Cardiac muscle cell (in vitro differentiated cells and primary cell): ENCODE data around the gene CYBA. TPM values are rescaled to one million over a fixed set of nuclear protein-coding genes. Genes with fewer than 3 reads are reported as not detected.
"Not testable (repeated sequence)": the region's sequence is repeated elsewhere in the genome, so short reads cannot be mapped to it uniquely, and the experiment has no call there.

Source experiments
- DNase-seq, 2 donors: peaks; one replicate each; pipeline versions ENCODE4 v3.0.0 to v3.0.0-alpha.2; 2010 to 2017; ENCODE audit warnings: low read depth in 1 of 2, low spot score in 1 of 2
- H3K27ac ChIP-seq: fragments of 200-600 bp; sonication (generic); 2 replicates; pipeline ENCODE4 v1.5.1; 2016
- H3K27me3 ChIP-seq: fragments of 200-600 bp; sonication (generic); 2 replicates; pipeline ENCODE4 v1.6.0; 2016; ENCODE audit warnings: control low read depth
- H3K36me3 ChIP-seq: fragments of 200-600 bp; sonication (generic); 2 replicates; pipeline ENCODE4 v1.5.1; 2016; ENCODE audit warnings: control low read depth
- H3K4me1 ChIP-seq: fragments of 200-600 bp; sonication (generic); 2 replicates; pipeline ENCODE4 v1.8.1; 2017; ENCODE audit warnings: low read depth, mild to moderate bottlenecking, mixed run types
- H3K4me3 ChIP-seq: fragments of 200-600 bp; sonication (generic); 2 replicates; pipeline ENCODE4 v1.5.1; 2016; ENCODE audit warnings: mild to moderate bottlenecking
- H3K9me3 ChIP-seq: fragments of 200-600 bp; sonication (generic); 2 replicates; pipeline ENCODE4 v1.5.1; 2017; ENCODE audit warnings: low read depth, mild to moderate bottlenecking, control low read depth
- polyA plus RNA-seq: library from polyadenylated mRNA; unstranded; fragments of >200 nt; fragmentation: Nextera tagmentation; extraction: Ambion mirVana; gene quantifications from 2 replicates; pipeline ENCODE4 v1.2.1, GENCODE V29; 2016
- total RNA-seq: library from RNA; depleted of rRNA; stranded (reverse); fragments of >200 nt; gene quantifications from 2 replicates; pipeline ENCODE4 v1.2.3, GENCODE V29; 2016
- TF ChIP-seq, protein P1 (sequence below): IDR thresholded peaks from 2 replicates; pipeline ENCODE4 v1.5.1; 2012; ENCODE audit warnings: low read depth, mild to moderate bottlenecking, low read length

Gene CYBA
- total and polyA plus RNA-seq, 2 experiments from 2014 or later, result 174 to 233 TPM

DNA sequence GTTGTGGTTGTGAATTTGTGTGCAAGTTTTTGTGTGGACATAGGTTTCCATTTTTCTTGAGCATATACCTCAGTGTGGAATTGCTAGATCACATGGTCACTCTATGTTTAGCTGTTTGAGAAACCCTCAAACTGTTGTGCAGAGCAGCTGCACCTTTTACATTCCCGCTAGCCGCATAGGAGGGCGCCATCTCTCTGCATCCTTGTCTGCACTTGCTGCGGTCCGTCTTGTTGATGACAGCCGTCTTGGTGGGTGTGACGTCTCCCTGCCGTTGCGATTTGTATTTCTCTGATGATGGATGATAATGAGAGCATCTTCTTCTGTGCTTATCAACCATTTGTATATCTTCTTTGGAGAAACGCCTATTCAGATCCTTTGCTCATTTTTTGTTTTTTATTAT lies 37.6 kb downstream of the CYBA start:
- Histone ChIP-seq H3K4me3 (no peak overlapping the region), H3K4me1 (peaks cover 1% of the 10 kb centered on the region), H3K36me3 (peaks cover 11% of the 10 kb centered on the region), H3K27me3 (no peaks in the 10 kb centered on the region), H3K9me3 (no peaks in the 10 kb centered on the region), H3K27ac (no peak overlapping the region)
- TF ChIP-seq, protein P1, sequence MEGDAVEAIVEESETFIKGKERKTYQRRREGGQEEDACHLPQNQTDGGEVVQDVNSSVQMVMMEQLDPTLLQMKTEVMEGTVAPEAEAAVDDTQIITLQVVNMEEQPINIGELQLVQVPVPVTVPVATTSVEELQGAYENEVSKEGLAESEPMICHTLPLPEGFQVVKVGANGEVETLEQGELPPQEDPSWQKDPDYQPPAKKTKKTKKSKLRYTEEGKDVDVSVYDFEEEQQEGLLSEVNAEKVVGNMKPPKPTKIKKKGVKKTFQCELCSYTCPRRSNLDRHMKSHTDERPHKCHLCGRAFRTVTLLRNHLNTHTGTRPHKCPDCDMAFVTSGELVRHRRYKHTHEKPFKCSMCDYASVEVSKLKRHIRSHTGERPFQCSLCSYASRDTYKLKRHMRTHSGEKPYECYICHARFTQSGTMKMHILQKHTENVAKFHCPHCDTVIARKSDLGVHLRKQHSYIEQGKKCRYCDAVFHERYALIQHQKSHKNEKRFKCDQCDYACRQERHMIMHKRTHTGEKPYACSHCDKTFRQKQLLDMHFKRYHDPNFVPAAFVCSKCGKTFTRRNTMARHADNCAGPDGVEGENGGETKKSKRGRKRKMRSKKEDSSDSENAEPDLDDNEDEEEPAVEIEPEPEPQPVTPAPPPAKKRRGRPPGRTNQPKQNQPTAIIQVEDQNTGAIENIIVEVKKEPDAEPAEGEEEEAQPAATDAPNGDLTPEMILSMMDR, result no peak
- no peak for DNase-seq

DNA sequence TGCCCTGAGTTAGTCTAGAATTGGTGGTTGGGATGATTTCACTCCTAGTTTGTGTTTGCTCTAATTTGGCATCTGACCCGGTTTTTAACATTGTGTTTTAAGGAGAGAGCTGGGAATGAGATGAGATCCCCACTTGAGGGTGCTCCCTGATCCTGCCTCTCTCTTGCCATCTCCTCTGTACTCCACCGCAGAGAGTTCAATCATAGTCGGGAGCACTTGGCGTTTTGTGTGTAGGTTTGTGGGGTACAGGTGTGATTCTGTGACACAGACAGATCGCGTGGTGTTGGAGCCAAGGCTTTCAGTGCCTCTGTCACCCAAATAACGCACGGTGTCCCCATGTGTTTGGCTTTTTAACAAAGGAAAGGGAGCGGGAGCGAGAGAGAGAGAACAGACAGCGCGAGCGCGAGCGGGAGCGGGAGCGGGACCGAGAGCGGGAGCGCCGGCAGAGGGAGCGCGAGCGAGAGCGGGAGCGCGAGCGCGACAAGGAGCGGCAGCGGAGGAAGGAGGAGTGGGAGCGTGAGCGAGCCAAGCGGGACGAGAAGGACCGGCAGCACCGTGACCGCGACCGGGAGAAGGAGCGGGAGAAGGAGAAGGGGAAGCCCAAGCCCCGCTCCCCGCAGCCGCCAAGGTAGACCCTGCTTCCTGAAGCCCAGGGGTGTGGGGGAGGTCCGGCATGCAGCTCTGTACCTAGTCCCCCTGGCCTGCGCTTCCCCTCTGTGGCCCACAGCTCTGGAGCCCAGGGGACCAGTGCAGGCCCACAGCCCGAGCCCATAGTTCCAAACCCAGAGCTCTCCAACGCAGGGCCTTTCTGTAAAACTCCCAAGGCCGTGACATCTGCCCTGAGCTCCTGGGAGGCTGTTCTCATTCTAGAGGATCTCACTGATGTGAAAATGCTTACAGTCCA lies 39.7 kb downstream of the CYBA start:
- peaks cover 12% of the 10 kb centered on the region for H3K36me3 ChIP-seq

DNA sequence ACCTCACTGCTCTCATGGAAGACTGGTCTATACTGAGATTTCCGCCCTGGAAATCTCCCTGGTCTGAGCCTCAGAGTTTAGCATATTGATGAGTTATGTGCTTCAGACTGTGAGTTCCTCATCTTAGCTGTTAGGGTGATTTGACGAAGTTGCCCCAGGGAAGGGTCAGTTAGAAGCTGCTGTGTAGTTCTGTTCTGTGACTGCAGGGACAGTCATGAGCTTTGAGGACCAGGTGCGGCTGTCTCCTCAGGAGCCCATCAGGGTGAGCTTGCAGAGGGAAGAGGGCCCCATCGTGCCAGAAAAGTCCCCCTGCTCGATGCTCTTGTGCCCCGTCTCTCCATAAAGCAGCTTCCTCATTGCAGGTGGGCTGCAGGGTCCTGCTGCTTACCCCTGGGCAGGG lies 40.8 kb downstream of the CYBA start:
- DNase-seq, result no peak
- peaks cover 15% of the 10 kb centered on the region for H3K36me3 ChIP-seq
- H3K27ac ChIP-seq, result no peak overlapping the region
- H3K27me3 ChIP-seq, result no peaks in the 10 kb centered on the region
- TF ChIP-seq, protein P1, result no peak
- no peak overlapping the region for H3K4me3 ChIP-seq
- H3K4me1 ChIP-seq, result no peaks in the 10 kb centered on the region
- H3K9me3 ChIP-seq, result no peaks in the 10 kb centered on the region

More for the DNA sequence above, 39.7 kb downstream of the CYBA start:
- H3K4me1 ChIP-seq, result no peaks in the 10 kb centered on the region
- H3K27me3 ChIP-seq, result no peaks in the 10 kb centered on the region
- TF ChIP-seq, protein P1, result no peak
- no peak overlapping the region for H3K4me3 ChIP-seq
- no peak overlapping the region for H3K27ac ChIP-seq
- peak in 1 of 2 donors; percentile 59 for DNase-seq
- no peaks in the 10 kb centered on the region for H3K9me3 ChIP-seq

DNA sequence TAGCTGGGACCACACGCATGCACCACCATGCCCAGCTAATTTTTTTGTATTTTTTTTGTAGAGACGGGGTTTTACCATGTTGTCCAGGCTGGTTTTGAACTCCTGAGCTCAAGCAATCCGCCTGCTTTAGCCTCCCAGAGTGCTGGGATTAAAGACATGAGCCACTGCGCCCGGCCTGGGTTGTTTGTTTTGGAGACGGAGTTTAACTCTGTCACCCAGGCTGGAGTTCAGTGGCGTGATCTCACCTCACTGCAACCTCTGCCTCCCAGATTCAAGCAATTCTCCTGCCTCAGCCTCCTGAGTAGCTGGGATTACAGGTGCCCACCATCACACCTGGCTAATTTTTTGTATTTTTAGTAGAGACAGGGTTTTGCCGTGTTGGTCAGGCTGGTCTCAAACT lies 41.4 kb downstream of the CYBA start:
- H3K36me3 ChIP-seq, result peaks cover 15% of the 10 kb centered on the region
- not testable (repeated sequence) for H3K4me1 ChIP-seq, H3K4me3 ChIP-seq, DNase-seq, H3K27ac ChIP-seq, H3K9me3 ChIP-seq, H3K27me3 ChIP-seq

DNA sequence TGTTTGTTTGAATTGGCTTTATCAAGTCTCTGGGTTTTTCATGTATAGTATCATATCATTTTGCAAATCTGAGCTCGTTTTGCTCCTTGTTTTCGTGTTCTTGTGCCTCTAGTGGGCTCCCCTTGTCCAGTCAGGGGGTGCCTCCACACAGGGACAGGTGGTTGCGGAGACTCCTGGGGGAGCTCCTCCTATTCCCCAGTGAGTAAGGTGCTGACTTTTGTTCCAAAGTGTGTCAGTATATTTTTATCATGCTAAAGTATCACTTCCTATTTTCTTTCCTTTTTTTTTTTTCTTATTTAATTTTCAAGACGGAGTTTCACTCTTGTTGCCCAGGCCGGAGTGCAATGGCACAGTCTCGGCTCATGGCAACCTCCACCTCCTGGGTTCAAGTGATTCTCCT lies 42.8 kb downstream of the CYBA start:
- H3K27ac ChIP-seq, result no peak overlapping the region
- DNase-seq, result no peak
- no peaks in the 10 kb centered on the region for H3K9me3 ChIP-seq
- peaks cover 15% of the 10 kb centered on the region for H3K36me3 ChIP-seq
- no peaks in the 10 kb centered on the region for H3K4me1 ChIP-seq
- TF ChIP-seq, protein P1, result no peak
- no peak overlapping the region for H3K4me3 ChIP-seq
- no peaks in the 10 kb centered on the region for H3K27me3 ChIP-seq

DNA sequence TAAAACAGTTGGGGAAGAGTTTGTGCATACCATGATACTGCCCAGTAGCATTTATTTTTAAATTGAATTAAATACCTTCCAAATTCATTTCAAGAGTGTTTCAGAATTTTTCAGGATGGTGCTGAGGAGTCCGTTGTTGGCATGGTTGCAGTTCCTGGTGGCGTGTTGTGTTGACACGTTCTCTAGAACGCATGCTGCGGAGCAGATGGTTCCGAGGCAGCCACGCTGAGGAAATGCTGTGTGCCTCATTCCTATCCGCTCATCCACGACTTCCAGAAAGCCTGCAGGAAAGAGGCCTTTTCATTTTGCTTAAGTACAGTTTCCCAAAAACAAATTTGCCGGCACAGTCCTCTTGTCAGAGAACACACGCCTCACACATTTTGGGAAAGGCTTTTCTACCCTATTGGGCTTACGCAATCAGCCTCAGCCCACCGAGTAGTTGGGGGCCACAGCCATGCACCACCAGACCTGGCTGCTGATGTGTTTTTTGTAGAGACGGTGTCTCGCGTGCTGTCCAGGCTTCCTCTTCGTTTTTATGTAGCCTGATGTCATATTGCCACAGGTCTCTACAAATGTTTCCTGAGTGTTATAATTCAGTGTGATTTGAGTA lies 44.6 kb downstream of the CYBA start:
- Histone ChIP-seq H3K36me3 (peaks cover 14% of the 10 kb centered on the region), H3K4me3 (no peak overlapping the region), H3K27me3 (no peaks in the 10 kb centered on the region), H3K4me1 (no peaks in the 10 kb centered on the region), H3K9me3 (no peaks in the 10 kb centered on the region), H3K27ac (no peak overlapping the region)
- TF ChIP-seq, protein P1, result no peak
- DNase-seq, result no peak
